ENCODE measurements around the gene TLR2. TPM values are rescaled to one million over a fixed set of nuclear protein-coding genes. Genes with fewer than 3 reads are reported as not detected.

Gene TLR2
- polyA plus RNA-seq, 6 donors from 2014 or later = 1.5 to 3.1 (median 1.8) TPM

DNA sequence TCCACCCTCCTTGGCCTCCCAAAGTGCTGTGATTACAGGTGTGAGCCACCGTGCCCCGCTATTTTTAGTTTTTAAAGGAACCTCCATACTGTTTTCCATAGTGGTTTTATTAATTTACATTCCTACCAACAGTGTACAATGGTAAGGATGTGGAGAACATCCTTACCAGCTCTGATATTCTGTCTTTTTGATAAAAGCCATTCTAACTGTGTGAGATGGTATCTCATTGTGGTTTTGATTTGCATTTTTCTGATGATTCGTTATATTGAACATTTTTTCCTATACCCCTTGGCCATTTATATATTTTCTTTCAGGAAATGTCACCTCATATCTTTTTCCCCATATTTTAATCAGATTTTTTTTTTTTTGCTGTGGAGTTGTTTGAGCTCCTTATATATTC lies 14.2 kb upstream of the TLR2 start:
- DNase-seq (no peak), ATAC-seq (ENCODE audit: low read depth in 2 of 2) (no peak)
- Mint-ChIP-seq H3K27ac (no peak overlapping the region), H3K36me3 (peaks cover 7 to 26% of the 10 kb centered on the region in 2 donors), H3K9me3 (peaks cover 5 to 24% (median 17%) of the 10 kb centered on the region in 7 donors), H3K27me3 (peaks cover 24 to 48% (median 27%) of the 10 kb centered on the region in 3 donors), H3K4me1 (no peaks in the 10 kb centered on the region), H3K4me3 (no peak overlapping the region)

DNA sequence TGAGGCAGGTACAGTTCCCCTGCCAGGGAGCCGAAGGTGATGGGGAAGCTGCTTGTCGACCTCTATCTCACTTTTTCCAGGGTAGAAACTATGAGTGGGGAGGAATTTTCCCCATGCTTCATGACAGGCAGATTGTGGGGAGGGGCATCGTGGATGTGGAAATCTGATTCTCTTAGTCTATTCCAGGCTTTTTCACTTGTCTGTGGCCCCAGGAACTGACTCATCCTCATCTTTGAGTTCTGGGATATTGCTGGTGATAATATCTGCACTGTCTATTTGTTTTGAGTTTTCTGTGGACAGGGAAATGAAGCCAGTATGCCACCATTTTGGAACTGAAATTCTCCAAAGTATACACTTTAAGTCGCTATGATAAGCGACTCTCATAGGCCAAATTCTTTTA lies 7.6 kb upstream of the TLR2 start:
- H3K27ac Mint-ChIP-seq = no peak overlapping the region
- peaks cover 18 to 27% of the 10 kb centered on the region in 2 donors for H3K36me3 Mint-ChIP-seq
- no peak overlapping the region for H3K4me3 Mint-ChIP-seq
- H3K4me1 Mint-ChIP-seq = no peaks in the 10 kb centered on the region
- H3K9me3 Mint-ChIP-seq = peaks cover 11 to 37% (median 29%) of the 10 kb centered on the region in 7 donors
- H3K27me3 Mint-ChIP-seq = peaks cover 3 to 20% (median 6%) of the 10 kb centered on the region in 3 donors
- ATAC-seq (ENCODE audit: low read depth in 2 of 2) (no peak), DNase-seq (no peak)

DNA sequence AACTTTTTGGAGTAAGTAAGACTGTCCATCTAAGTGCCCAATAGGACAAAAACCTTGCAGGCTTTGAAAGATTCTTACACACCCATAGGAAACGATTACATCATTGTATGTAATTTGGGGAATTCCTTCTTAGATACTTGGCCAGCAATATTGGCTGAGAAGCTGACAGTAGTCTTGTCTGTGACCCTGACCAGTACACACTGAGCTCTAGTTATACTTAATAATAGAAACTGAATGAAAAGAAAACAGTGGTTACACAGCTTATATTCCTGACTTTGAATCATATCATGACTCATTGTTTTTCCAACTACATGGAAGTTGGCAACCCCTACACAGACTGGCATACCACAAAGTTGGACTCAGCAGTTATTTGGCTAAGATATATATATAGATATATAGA lies 7.1 kb upstream of the TLR2 start:
- ATAC-seq (ENCODE audit: low read depth in 2 of 2) = no peak
- Mint-ChIP-seq H3K27ac (no peak overlapping the region), H3K27me3 (peaks cover 0 to 16% (median under 1%) of the 10 kb centered on the region in 3 donors), H3K4me3 (no peak overlapping the region), H3K36me3 (peaks cover 18 to 27% of the 10 kb centered on the region in 2 donors), H3K4me1 (no peaks in the 10 kb centered on the region), H3K9me3 (peaks cover 11 to 35% (median 29%) of the 10 kb centered on the region in 7 donors)
- no peak for DNase-seq

- Mint-ChIP-seq H3K27me3 (peaks cover 0 to 19% (median 0%) of the 10 kb centered on the region in 3 donors), H3K4me3 (no peak overlapping the region), H3K27ac (no peak overlapping the region), H3K9me3 (peaks cover 7 to 25% (median 22%) of the 10 kb centered on the region in 7 donors), H3K36me3 (peaks cover 18 to 19% of the 10 kb centered on the region in 2 donors), H3K4me1 (peaks cover 8 to 9% (median 8%) of the 10 kb centered on the region in 3 donors)
- DNase-seq (no peak), ATAC-seq (ENCODE audit: low read depth in 2 of 2) (no peak)
These were observed 4.6 kb upstream of the TLR2 start for GRCh38 chr4:153679486-153679885.

GRCh38 chr4:153683763-153684181 lies 308 bp upstream of the TLR2 start:
- Mint-ChIP-seq H3K4me1 (peaks cover 16 to 20% (median 17%) of the 10 kb centered on the region in 3 donors), H3K36me3 (peaks cover 9 to 10% of the 10 kb centered on the region in 2 donors), H3K27me3 (peaks cover 0 to 11% (median 0%) of the 10 kb centered on the region in 3 donors), H3K27ac (peak overlapping the region in 5 of 6 donors; percentile 42 to 94 (median 88)), H3K9me3 (peaks cover 0 to 18% (median 11%) of the 10 kb centered on the region in 7 donors), H3K4me3 (peak overlapping the region; percentile 81 to 93 (median 90))
- DNase-seq = no peak
- ATAC-seq (ENCODE audit: low read depth in 2 of 2) = no peak

DNA sequence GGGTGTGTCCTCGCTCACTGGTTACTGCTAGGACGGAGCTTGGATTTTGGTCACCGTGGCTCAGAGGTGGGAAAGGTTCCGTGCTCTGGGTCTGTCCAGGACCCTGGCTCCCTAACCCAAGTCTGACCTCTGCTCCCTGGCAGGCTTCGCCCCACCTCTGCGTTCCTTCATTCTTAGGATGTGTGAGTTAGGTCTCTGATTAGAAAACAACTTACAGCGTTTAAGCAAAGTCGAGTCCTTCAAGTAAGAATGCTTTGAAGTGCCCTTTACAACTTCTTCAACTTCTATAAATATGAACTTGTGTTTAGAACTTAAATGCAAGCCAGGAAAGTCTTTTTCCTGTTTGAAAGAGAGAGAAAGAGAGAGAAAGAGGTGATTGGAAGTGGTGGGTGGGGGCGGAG lies 891 bp downstream of the TLR2 start:
- peaks cover 4 to 30% (median 23%) of the 10 kb centered on the region in 7 donors for H3K9me3 Mint-ChIP-seq
- ATAC-seq (ENCODE audit: low read depth in 2 of 2) = peak in 1 of 2 donors; percentile 6

DNA sequence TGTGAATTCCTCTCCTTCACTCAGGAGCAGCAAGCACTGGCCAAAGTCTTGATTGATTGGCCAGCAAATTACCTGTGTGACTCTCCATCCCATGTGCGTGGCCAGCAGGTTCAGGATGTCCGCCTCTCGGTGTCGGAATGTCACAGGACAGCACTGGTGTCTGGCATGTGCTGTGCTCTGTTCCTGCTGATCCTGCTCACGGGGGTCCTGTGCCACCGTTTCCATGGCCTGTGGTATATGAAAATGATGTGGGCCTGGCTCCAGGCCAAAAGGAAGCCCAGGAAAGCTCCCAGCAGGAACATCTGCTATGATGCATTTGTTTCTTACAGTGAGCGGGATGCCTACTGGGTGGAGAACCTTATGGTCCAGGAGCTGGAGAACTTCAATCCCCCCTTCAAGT lies 20.4 kb downstream of the TLR2 start:
- Mint-ChIP-seq H3K36me3 (peaks cover 0 to 6% of the 10 kb centered on the region in 2 donors), H3K27me3 (no peaks in the 10 kb centered on the region), H3K4me3 (peak overlapping the region in 1 of 8 donors; percentile 70), H3K9me3 (peaks cover 0 to 2% (median 0%) of the 10 kb centered on the region in 7 donors), H3K27ac (no peak overlapping the region), H3K4me1 (peaks cover 7 to 13% (median 12%) of the 10 kb centered on the region in 3 donors)
- ATAC-seq (ENCODE audit: low read depth in 2 of 2) (no peak), DNase-seq (no peak)

More for the DNA sequence above, 891 bp downstream of the TLR2 start:
- Mint-ChIP-seq H3K27ac (peak overlapping the region in 5 of 6 donors; percentile 1 to 91 (median 34)), H3K27me3 (peaks cover 0 to 11% (median 0%) of the 10 kb centered on the region in 3 donors), H3K4me3 (peak overlapping the region; percentile 81 to 94 (median 92)), H3K4me1 (peaks cover 16 to 20% (median 17%) of the 10 kb centered on the region in 3 donors), H3K36me3 (peaks cover 20% of the 10 kb centered on the region in 2 donors)
- no peak for DNase-seq

GRCh38 chr4:153705743-153706468 lies 21.8 kb downstream of the TLR2 start:
- H3K36me3 Mint-ChIP-seq = peaks cover 0 to 6% of the 10 kb centered on the region in 2 donors

DNA sequence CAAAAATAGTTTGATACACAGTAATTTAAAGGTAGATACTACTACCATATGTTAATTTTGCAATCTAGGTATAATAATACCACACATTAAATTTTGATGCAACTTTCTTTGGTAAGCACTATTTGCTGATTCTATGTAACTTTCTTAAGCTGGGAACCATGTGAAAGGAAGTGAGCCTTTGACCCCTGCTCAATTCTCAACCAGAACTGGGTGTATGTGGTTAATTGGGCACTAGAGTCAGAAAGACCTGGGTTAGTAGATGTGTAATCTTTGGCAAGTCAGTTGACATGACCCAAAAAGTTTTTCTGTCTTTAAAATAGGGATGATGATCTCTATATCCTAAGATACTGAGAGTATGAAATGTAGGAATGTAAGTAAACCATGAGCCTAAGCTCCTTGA lies 22.4 kb downstream of the TLR2 start:
- Mint-ChIP-seq H3K4me1 (peaks cover 7 to 13% (median 12%) of the 10 kb centered on the region in 3 donors), H3K4me3 (peak overlapping the region in 2 of 8 donors; percentile 27 to 29), H3K27ac (peak overlapping the region in 1 of 6 donors; percentile 12)

More at GRCh38 chr4:153705743-153706468, 21.8 kb downstream of the TLR2 start:
- Mint-ChIP-seq H3K9me3 (peaks cover 0 to 2% (median 0%) of the 10 kb centered on the region in 7 donors), H3K4me1 (peaks cover 7 to 13% (median 12%) of the 10 kb centered on the region in 3 donors), H3K4me3 (peak overlapping the region in 2 of 8 donors; percentile 27 to 29), H3K27ac (peak overlapping the region in 1 of 6 donors; percentile 12), H3K27me3 (no peaks in the 10 kb centered on the region)
- ATAC-seq (ENCODE audit: low read depth in 2 of 2) = peak in 1 of 2 donors; percentile 57
- no peak for DNase-seq

GRCh38 chr4:153710681-153711080 lies 26.6 kb downstream of the TLR2 start:
- Mint-ChIP-seq H3K27me3 (peaks cover 8 to 12% (median 11%) of the 10 kb centered on the region in 3 donors), H3K4me1 (peaks cover 7 to 12% (median 12%) of the 10 kb centered on the region in 3 donors), H3K27ac (no peak overlapping the region), H3K9me3 (peaks cover 0 to 4% (median 0%) of the 10 kb centered on the region in 7 donors), H3K36me3 (no peaks in the 10 kb centered on the region), H3K4me3 (no peak overlapping the region)
- DNase-seq (no peak), ATAC-seq (ENCODE audit: low read depth in 2 of 2) (no peak)

More for the DNA sequence above, 22.4 kb downstream of the TLR2 start:
- Mint-ChIP-seq H3K36me3 (peaks cover 0 to 6% of the 10 kb centered on the region in 2 donors), H3K27me3 (no peaks in the 10 kb centered on the region), H3K9me3 (peaks cover 0 to 2% (median 0%) of the 10 kb centered on the region in 7 donors)
- no peak for ATAC-seq (ENCODE audit: low read depth in 2 of 2)
- no peak for DNase-seq

- DNase-seq = no peak
These were observed 30.0 kb downstream of the TLR2 start for GRCh38 chr4:153713866-153714646.

GRCh38 chr4:153722036-153722435 lies 38.0 kb downstream of the TLR2 start:
- Mint-ChIP-seq H3K4me1 (peaks cover 9 to 12% (median 10%) of the 10 kb centered on the region in 3 donors), H3K36me3 (peaks cover 4 to 6% of the 10 kb centered on the region in 2 donors), H3K4me3 (no peak overlapping the region), H3K27ac (no peak overlapping the region), H3K9me3 (peaks cover 0 to 21% (median 5%) of the 10 kb centered on the region in 7 donors), H3K27me3 (peaks cover 0 to 9% (median 6%) of the 10 kb centered on the region in 3 donors)
- ATAC-seq (ENCODE audit: low read depth in 2 of 2) (no peak), DNase-seq (no peak)

More at GRCh38 chr4:153713866-153714646, 30.0 kb downstream of the TLR2 start:
- ATAC-seq (ENCODE audit: low read depth in 2 of 2) = no peak
- Mint-ChIP-seq H3K27me3 (peaks cover 8 to 14% (median 12%) of the 10 kb centered on the region in 3 donors), H3K4me3 (no peak overlapping the region), H3K36me3 (peaks cover 2 to 3% of the 10 kb centered on the region in 2 donors), H3K27ac (no peak overlapping the region), H3K9me3 (peaks cover 0 to 18% (median 3%) of the 10 kb centered on the region in 7 donors), H3K4me1 (no peaks in the 10 kb centered on the region)

DNA sequence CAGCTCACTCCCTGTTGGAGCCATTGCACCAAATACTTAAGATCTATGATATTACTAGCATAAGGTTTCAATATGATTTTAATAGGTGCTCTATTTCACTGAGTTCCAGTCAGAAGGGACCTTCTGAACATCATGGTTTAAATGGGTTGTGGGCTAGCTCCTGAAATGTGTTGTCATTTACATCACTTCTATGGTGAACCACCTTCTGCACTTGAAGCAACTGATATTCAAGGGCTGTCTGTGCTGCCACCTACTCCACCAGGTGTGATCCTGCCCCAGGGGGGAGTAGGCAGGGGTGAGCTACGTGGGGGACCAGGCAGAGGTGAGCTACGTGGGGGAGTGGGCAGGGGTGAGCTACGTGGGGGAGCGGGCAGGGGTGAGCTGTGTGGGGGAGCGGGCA lies 40.5 kb downstream of the TLR2 start:
- H3K27me3 Mint-ChIP-seq = peaks cover 0 to 9% (median 0%) of the 10 kb centered on the region in 3 donors
- no peak overlapping the region for H3K4me3 Mint-ChIP-seq
- no peaks in the 10 kb centered on the region for H3K9me3 Mint-ChIP-seq
- H3K27ac Mint-ChIP-seq = no peak overlapping the region
- ATAC-seq (ENCODE audit: low read depth in 2 of 2) (no peak), DNase-seq (no peak)
- no peaks in the 10 kb centered on the region for H3K36me3 Mint-ChIP-seq
- peaks cover 31 to 37% (median 36%) of the 10 kb centered on the region in 3 donors for H3K4me1 Mint-ChIP-seq
